Endothelial cell of umbilical vein (primary cell): ENCODE results near the gene VTI1A.

Experiments used
- CTCF ChIP-seq, 2 donors: IDR thresholded peaks; 1 replicate in 1 of 2; 2 replicates in 1 of 2; pipeline ENCODE4 v1.5.1; 2011; ENCODE audit warnings: low read length in 2 of 2, mild to moderate bottlenecking in 2 of 2, moderate library complexity in 2 of 2, control low read depth in 1 of 2, inconsistent platforms in 1 of 2, low read depth in 1 of 2; ENCODE audit not compliant: insufficient read depth in 1 of 2; ENCODE audit errors: extremely low read depth in 1 of 2
- EZH2 ChIP-seq: IDR thresholded peaks from 2 replicates; pipeline ENCODE4 v1.6.1; 2012; ENCODE audit warnings: borderline replicate concordance, low read depth, mild to moderate bottlenecking, moderate library complexity, low read length, inconsistent platforms; ENCODE audit not compliant: severe bottlenecking
- GATA2 ChIP-seq: IDR thresholded peaks from 2 replicates; pipeline ENCODE4 v1.7.0; 2011; ENCODE audit warnings: low read depth, mild to moderate bottlenecking, moderate library complexity, mixed read lengths, low read length; ENCODE audit not compliant: insufficient read length, insufficient read depth
- JUN ChIP-seq: IDR thresholded peaks from 2 replicates; pipeline ENCODE4 v1.6.1; 2011; ENCODE audit warnings: borderline replicate concordance, low read depth; ENCODE audit not compliant: insufficient read length, insufficient read depth
- MAX ChIP-seq: IDR thresholded peaks from 2 replicates; pipeline ENCODE4 v1.6.1; 2011; ENCODE audit not compliant: insufficient read depth, insufficient read length
- MYC ChIP-seq: IDR thresholded peaks from one replicate; pipeline ENCODE4 v1.6.1; 2011; ENCODE audit warnings: mild to moderate bottlenecking, low read depth, low read length
- POLR2A ChIP-seq: IDR thresholded peaks from 2 replicates; pipeline ENCODE4 v1.6.1; 2012; ENCODE audit warnings: low read depth, mild to moderate bottlenecking, control low read depth, low read length
- POLR2AphosphoS5 ChIP-seq: IDR thresholded peaks from 2 replicates; pipeline ENCODE4 v1.6.1; 2012; ENCODE audit warnings: low read depth, mild to moderate bottlenecking, control low read depth, low read length, moderate library complexity; ENCODE audit not compliant: insufficient read depth

- TF ChIP-seq CTCF (IDR thresholded peaks at IDR 0.05; ENCODE audit: extremely low read depth in 1 of 2, insufficient read depth in 1 of 2, low read depth in 1 of 2, low read length in 2 of 2) (no peak), POLR2A (no peak), EZH2 (no peak), MAX (no peak), GATA2 (no peak), POLR2AphosphoS5 (no peak), MYC (no peak), JUN (no peak)
Measured at GRCh38 chr10:112583236-112583939, 136.4 kb downstream of the VTI1A start.
